Lung microvascular endothelial cell (primary cell): ENCODE data around the gene DPPA2. TPM values are rescaled to one million over a fixed set of nuclear protein-coding genes. Genes with fewer than 3 reads are reported as not detected.

Experiments
- DNase-seq, 2 donors: peaks; one replicate each; pipeline versions ENCODE4 v3.0.0 to v3.0.0-alpha.2; 2010; ENCODE audit warnings: low read depth in 2 of 2
- total RNA-seq: library from RNA; depleted of rRNA; stranded (reverse); fragments of >200 nt; gene quantifications from 2 replicates; pipeline ENCODE4 v1.2.1, GENCODE V29; 2014

The DPPA2 gene
- total RNA-seq, 1 donor from 2014 or later, result not detected

- DNase-seq, result no peak
Measured at GRCh38 chr3:109325109-109325508, 8.8 kb upstream of the DPPA2 start.

GRCh38 chr3:109313061-109313460, 3.3 kb downstream of the DPPA2 start:
- DNase-seq, result no peak

- DNase-seq, result no peak
Measured at GRCh38 chr3:109297496-109297895, 18.8 kb downstream of the DPPA2 start.

- no peak for DNase-seq
Measured at GRCh38 chr3:109284071-109284470, 32.2 kb downstream of the DPPA2 start.

- no peak for DNase-seq
Measured at GRCh38 chr3:109278546-109278945, 37.8 kb downstream of the DPPA2 start.

- no peak for DNase-seq
Measured at GRCh38 chr3:109278141-109278540, 38.2 kb downstream of the DPPA2 start.

GRCh38 chr3:109275702-109276293, 40.5 kb downstream of the DPPA2 start:
- peak; percentile 57 to 63 for DNase-seq

- no peak for DNase-seq
Measured at GRCh38 chr3:109270779-109271178, 45.5 kb downstream of the DPPA2 start.

- DNase-seq, result no peak
Measured at GRCh38 chr3:109269577-109270275, 46.6 kb downstream of the DPPA2 start.

- DNase-seq, result no peak
Measured at GRCh38 chr3:109268181-109268580, 48.1 kb downstream of the DPPA2 start.

GRCh38 chr3:109265295-109265694, 51.0 kb downstream of the DPPA2 start:
- peak; percentile 25 to 50 for DNase-seq

- peak; percentile 88 to 92 for DNase-seq
Measured at GRCh38 chr3:109257269-109257668, 59.0 kb downstream of the DPPA2 start.

GRCh38 chr3:109254770-109255169, 61.5 kb downstream of the DPPA2 start:
- peak in 1 of 2 donors; percentile 39 for DNase-seq

GRCh38 chr3:109252641-109253040, 63.7 kb downstream of the DPPA2 start:
- no peak for DNase-seq

Other genes with a start within 250 kb of the DPPA2 start
- gene MORC1, start 198.4 kb downstream of the DPPA2 start, total RNA-seq, result not detected in 2 replicates
- not detected in 2 replicates for gene C3orf85, start 179.8 kb downstream of the DPPA2 start, total RNA-seq
- gene DPPA4, start 21.0 kb upstream of the DPPA2 start, total RNA-seq, result not detected in 2 replicates